IMR-90 (cell line): Measurements from ENCODE around the gene MYEOV. TPM values are rescaled to one million over a fixed set of nuclear protein-coding genes. Genes with fewer than 3 reads are reported as not detected.

Source experiments
- ATAC-seq: fragments of 200-7000 bp; cut with Tn5 transposase; 2 replicates; pipeline ENCODE4 v1.9.1; 2020; ENCODE audit warnings: low read depth, mild to moderate bottlenecking, moderate library complexity
- BruUV-seq: library from RNA; stranded (reverse); fragments of 400-500 nt; replicated peaks from 2 replicates; lab custom pipeline; 2021; lab: Mats Ljungman, UMichigan
- CTCF ChIA-PET: fragments of 300-600 bp; formaldehyde crosslinking; extraction: SDS; loops from one replicate; lab custom pipeline; 2021; ENCODE audit warnings: antibody characterized with exemption; lab: Yijun Ruan, JAX
- POLR2A ChIA-PET: fragments of 300-600 bp; sonication (Branson Sonifier 250); formaldehyde crosslinking; loops from one replicate; lab custom pipeline; 2022; ENCODE audit warnings: antibody characterized with exemption; ENCODE audit not compliant: unreplicated experiment; lab: Charles Lee
- DNase-seq: peaks from one replicate; pipeline ENCODE4 v3.0.0; 2013
- H2AFZ ChIP-seq: replicated peaks from 2 replicates; pipeline ENCODE3; 2013; ENCODE audit warnings: low read length, mild to moderate bottlenecking; ENCODE audit not compliant: poor library complexity
- H2AK5ac ChIP-seq: 2 replicates; pipeline ENCODE4 v1.6.1; 2013; ENCODE audit warnings: low read depth, low read length, inconsistent platforms
- H2AK9ac ChIP-seq: replicated peaks from 2 replicates; pipeline ENCODE3; 2013; ENCODE audit warnings: mild to moderate bottlenecking, low read depth, low read length, moderate library complexity; ENCODE audit not compliant: poor library complexity
- H2BK120ac ChIP-seq: 2 replicates; pipeline ENCODE4 v1.6.1; 2013; ENCODE audit warnings: low read depth, low read length, inconsistent platforms
- H2BK15ac ChIP-seq: 3 replicates; pipeline ENCODE4 v1.6.1; 2013; ENCODE audit warnings: low read depth, low read length, inconsistent platforms
- H2BK20ac ChIP-seq: 2 replicates; pipeline ENCODE4 v1.6.1; 2013; ENCODE audit warnings: low read depth, mild to moderate bottlenecking, inconsistent platforms, low read length, moderate library complexity
- H2BK5ac ChIP-seq: 2 replicates; pipeline ENCODE4 v1.6.1; 2013; ENCODE audit warnings: mild to moderate bottlenecking, low read depth, low read length, inconsistent platforms; ENCODE audit not compliant: poor library complexity, severe bottlenecking
- H3K14ac ChIP-seq: replicated peaks from 2 replicates; pipeline ENCODE4 v1.6.1; 2013; ENCODE audit warnings: low read depth, low read length, inconsistent platforms
- H3K18ac ChIP-seq: 2 replicates; pipeline ENCODE4 v1.6.1; 2013; ENCODE audit warnings: low read depth, low read length, control low read depth
- H3K23ac ChIP-seq: 2 replicates; pipeline ENCODE4 v1.6.1; 2013; ENCODE audit warnings: low read depth, low read length, inconsistent platforms
- H3K27ac ChIP-seq: 2 replicates; pipeline ENCODE4 v1.5.1; 2013; ENCODE audit warnings: mild to moderate bottlenecking, control low read depth, low read length; ENCODE audit not compliant: insufficient read depth
- H3K27me3 ChIP-seq: 2 replicates; pipeline ENCODE4 v1.6.1; 2013; ENCODE audit warnings: low read length; ENCODE audit not compliant: control insufficient read depth, insufficient read depth
- H3K36me3 ChIP-seq: 2 replicates; pipeline ENCODE4 v1.6.1; 2013; ENCODE audit warnings: low read length, mixed read lengths; ENCODE audit not compliant: control insufficient read depth, insufficient read depth
- H3K4ac ChIP-seq: 2 replicates; pipeline ENCODE4 v1.6.1; 2013; ENCODE audit warnings: low read depth, low read length, inconsistent platforms
- H3K4me1 ChIP-seq: 2 replicates; pipeline ENCODE4 v1.6.1; 2013; ENCODE audit warnings: low read length, mixed read lengths; ENCODE audit not compliant: control insufficient read depth, insufficient read depth
- H3K4me2 ChIP-seq: 2 replicates; pipeline ENCODE4 v1.6.1; 2013; ENCODE audit warnings: low read depth, mild to moderate bottlenecking, control low read depth, low read length, moderate library complexity
- H3K4me3 ChIP-seq: 2 replicates; pipeline ENCODE4 v1.5.1; 2013; ENCODE audit warnings: low read depth, mild to moderate bottlenecking, control low read depth, low read length, moderate library complexity; ENCODE audit not compliant: insufficient read depth
- H3K56ac ChIP-seq: 2 replicates; pipeline ENCODE4 v1.6.1; 2013; ENCODE audit warnings: low read length, inconsistent platforms; ENCODE audit not compliant: insufficient read depth; ENCODE audit errors: extremely low read depth
- H3K79me1 ChIP-seq, 2 experiments: 2 replicates each; pipeline ENCODE4 v1.6.1; 2013; ENCODE audit warnings: low read length in 2 of 2, inconsistent platforms in 1 of 2, low read depth in 1 of 2
- H3K9ac ChIP-seq: 2 replicates; pipeline ENCODE4 v1.6.1; 2013; ENCODE audit warnings: low read depth, low read length, control low read depth
- H3K9me1 ChIP-seq: 2 replicates; pipeline ENCODE4 v1.6.1; 2013; ENCODE audit warnings: low read length, inconsistent platforms; ENCODE audit not compliant: insufficient read depth
- H3K9me3 ChIP-seq: 2 replicates; pipeline ENCODE4 v1.6.1; 2013; ENCODE audit warnings: low read length; ENCODE audit not compliant: control insufficient read depth, insufficient read depth
- H4K20me1 ChIP-seq: 2 replicates; pipeline ENCODE4 v1.6.1; 2013; ENCODE audit warnings: low read length, inconsistent platforms; ENCODE audit not compliant: insufficient read depth
- H4K5ac ChIP-seq: 2 replicates; pipeline ENCODE4 v1.6.1; 2013; ENCODE audit warnings: mild to moderate bottlenecking, low read depth, low read length, control low read depth
- H4K8ac ChIP-seq, 2 experiments: 2 replicates each; pipeline ENCODE4 v1.6.1; 2013; ENCODE audit warnings: low read depth in 2 of 2, low read length in 2 of 2, control low read depth in 1 of 2, inconsistent platforms in 1 of 2
- H4K91ac ChIP-seq: 2 replicates; pipeline ENCODE4 v1.6.1; 2013; ENCODE audit warnings: low read depth, low read length, inconsistent platforms; ENCODE audit not compliant: insufficient read depth
- BHLHE40 ChIP-seq: fragments of 150-350 bp; IDR thresholded peaks from 2 replicates; pipeline ENCODE4 v1.6.1; 2016; ENCODE audit warnings: mild to moderate bottlenecking, low read depth, low read length
- CEBPB ChIP-seq: IDR thresholded peaks from 2 replicates; pipeline ENCODE4 v1.6.1; 2012; ENCODE audit warnings: low read depth, low read length, improper control_type of control experiment
- CHD1 ChIP-seq: IDR thresholded peaks from 2 replicates; pipeline ENCODE4 v1.6.1; 2012; ENCODE audit warnings: low read depth, low read length, improper control_type of control experiment
- ELK1 ChIP-seq: fragments of 150-350 bp; IDR thresholded peaks from 2 replicates; pipeline ENCODE4 v1.6.1; 2016; ENCODE audit warnings: low read depth, mild to moderate bottlenecking, low read length, moderate library complexity, borderline replicate concordance
- FOS ChIP-seq: fragments of 150-350 bp; IDR thresholded peaks from 2 replicates; pipeline ENCODE4 v1.6.1; 2016; ENCODE audit warnings: low read depth, low read length
- MAFK ChIP-seq: IDR thresholded peaks from 2 replicates; pipeline ENCODE4 v1.6.1; 2012; ENCODE audit warnings: low read depth, low read length, improper control_type of control experiment
- MAZ ChIP-seq: IDR thresholded peaks from 2 replicates; pipeline ENCODE4 v1.6.1; 2012; ENCODE audit warnings: low read depth, mild to moderate bottlenecking, low read length, improper control_type of control experiment, moderate library complexity, borderline replicate concordance
- MXI1 ChIP-seq: IDR thresholded peaks from 2 replicates; pipeline ENCODE4 v1.6.1; 2012; ENCODE audit warnings: low read depth, mild to moderate bottlenecking, low read length, moderate library complexity, borderline replicate concordance
- NFE2L2 ChIP-seq: fragments of 150-350 bp; IDR thresholded peaks from 2 replicates; pipeline ENCODE4 v1.6.1; 2016; ENCODE audit warnings: low read depth, mild to moderate bottlenecking, low read length
- POLR2A ChIP-seq: IDR thresholded peaks from 2 replicates; pipeline ENCODE4 v1.6.1; 2012; ENCODE audit warnings: mild to moderate bottlenecking, low read depth, low read length
- RAD21 ChIP-seq: IDR thresholded peaks from 2 replicates; pipeline ENCODE4 v1.6.1; 2012; ENCODE audit warnings: low read length, improper control_type of control experiment
- RCOR1 ChIP-seq: IDR thresholded peaks from 2 replicates; pipeline ENCODE4 v1.6.1; 2012; ENCODE audit warnings: mild to moderate bottlenecking, low read length, improper control_type of control experiment; ENCODE audit not compliant: insufficient replicate concordance
- RFX5 ChIP-seq: IDR thresholded peaks from 2 replicates; pipeline ENCODE4 v1.8.0; 2012; ENCODE audit warnings: low read depth, mild to moderate bottlenecking, low read length, moderate library complexity
- SMC3 ChIP-seq: fragments of 150-350 bp; IDR thresholded peaks from 2 replicates; pipeline ENCODE4 v1.6.1; 2016; ENCODE audit warnings: low read depth, mild to moderate bottlenecking, antibody characterized with exemption, low read length, moderate library complexity
- USF2 ChIP-seq: fragments of 150-350 bp; IDR thresholded peaks from 2 replicates; pipeline ENCODE4 v1.6.1; 2017; ENCODE audit warnings: mild to moderate bottlenecking, antibody characterized with exemption, low read length, low read depth
- dilution Hi-C: fragments of 300-500 bp; cut with HindIII; formaldehyde crosslinking; loops from one replicate; pipeline ENCODE4 v1.14.3; 2018; ENCODE audit warnings: low sequenced_read_pairs; ENCODE audit not compliant: unreplicated experiment
- in situ Hi-C: fragments of 300-500 bp; cut with MboI; formaldehyde crosslinking; loops from 3 replicates; pipeline ENCODE4 v1.14.3; 2019; ENCODE audit warnings: low sequenced_read_pairs, inconsistent platforms, mixed read lengths
- intact Hi-C: fragments of 100-400 bp; cut with micrococcal nuclease; formaldehyde crosslinking; loops from 2 replicates; pipeline ENCODE4 v1.10.0; 2022
- polyA plus RNA-seq, 3 experiments: library from polyadenylated mRNA; depleted of rRNA; stranded (reverse); fragments of >200 nt; gene quantifications; 2 replicates each; pipeline ENCODE4 v1.2.3, GENCODE V29; 2012; ENCODE audit warnings: low replicate concordance in 1 of 3
- total RNA-seq: library from RNA; depleted of rRNA; stranded (reverse); fragments of >200 nt; gene quantifications from 2 replicates; pipeline ENCODE4 v1.2.3, GENCODE V29; 2012

The MYEOV gene
- total and polyA plus RNA-seq, 2 of the 4 experiments (the other 2 are of a cell fraction): 5.8 to 6.8 TPM

- Histone ChIP-seq H3K4me2 (no peak overlapping the region), H2AK5ac (no peak overlapping the region), H3K9me3 (peaks cover 6% of the 10 kb centered on the region), H2BK20ac (no peak overlapping the region), H4K20me1 (no peaks in the 10 kb centered on the region), H3K36me3 (no peaks in the 10 kb centered on the region), H3K9me1 (no peaks in the 10 kb centered on the region), H3K9ac (no peak overlapping the region), H3K14ac (no peak overlapping the region), H2AK9ac (no peak overlapping the region), H2BK15ac (no peak overlapping the region), H2BK120ac (no peak overlapping the region), H4K5ac (no peak overlapping the region), H3K56ac (no peak overlapping the region), H3K79me1 (no peaks in the 10 kb centered on the region), H3K4me3 (no peak overlapping the region), H3K18ac (no peak overlapping the region), H4K8ac (no peak overlapping the region), H2BK5ac (no peak overlapping the region), H3K27me3 (peaks cover 63% of the 10 kb centered on the region), H3K4me1 (no peaks in the 10 kb centered on the region), H3K4ac (no peak overlapping the region), H3K23ac (no peak overlapping the region), H4K91ac (no peak overlapping the region), H2AFZ (no peak overlapping the region), H3K27ac (no peak overlapping the region)
- in situ Hi-C loops: no loop called here
- POLR2A ChIA-PET: no interaction called here
- dilution Hi-C loops: no loop called here
- CTCF ChIA-PET: no interaction called here
- no peak for DNase-seq
- TF ChIP-seq SMC3: no peak
- TF ChIP-seq RCOR1: no peak
- TF ChIP-seq CHD1: no peak
- no peak for TF ChIP-seq POLR2A
- no peak for TF ChIP-seq RFX5
- no peak for TF ChIP-seq USF2
- no peak for TF ChIP-seq MXI1
- no peak for TF ChIP-seq FOS
- TF ChIP-seq NFE2L2: no peak
- TF ChIP-seq MAFK: no peak
- TF ChIP-seq ELK1: no peak
- no peak for TF ChIP-seq BHLHE40
- no peak for TF ChIP-seq RAD21
- no peak for TF ChIP-seq CEBPB
- TF ChIP-seq MAZ: no peak
- BruUV-seq: no TSS peak
- ATAC-seq: no peak
- intact Hi-C loops: no loop called here
These were observed 18.8 kb upstream of the MYEOV start for GRCh38 chr11:69275178-69275577.
